ENCODE data around the gene CCDC138. TPM values are rescaled to one million over a fixed set of nuclear protein-coding genes. Genes with fewer than 3 reads are reported as not detected.

The CCDC138 gene
- total RNA-seq, 1 donor from 2014 or later, result 4.5 TPM

- Histone ChIP-seq H3K27ac (no peak overlapping the region), H3K9me3 (peaks cover 4% of the 10 kb centered on the region), H3K4me1 (no peaks in the 10 kb centered on the region), H3K4me3 (no peak overlapping the region), H3K27me3 (ENCODE audit: low read depth) (no peaks in the 10 kb centered on the region), H3K36me3 (no peaks in the 10 kb centered on the region)
- no peak for ATAC-seq
- no peak for DNase-seq
- intact Hi-C loops (cut with DNase I), result no loop called here
- no peak for TF ChIP-seq CTCF (IDR thresholded peaks at IDR 0.05)
Measured at GRCh38 chr2:108833219-108833618, 46.6 kb downstream of the CCDC138 start.

- Histone ChIP-seq H3K27me3 (ENCODE audit: low read depth) (no peaks in the 10 kb centered on the region), H3K9me3 (peaks cover 9% of the 10 kb centered on the region), H3K4me1 (no peaks in the 10 kb centered on the region), H3K36me3 (no peaks in the 10 kb centered on the region), H3K27ac (no peak overlapping the region), H3K4me3 (no peak overlapping the region)
- DNase-seq (no peak), ATAC-seq (no peak)
- no peak for TF ChIP-seq CTCF (IDR thresholded peaks at IDR 0.05)
- intact Hi-C loops (cut with DNase I), result no loop called here
Measured at GRCh38 chr2:108834620-108835019, 48.0 kb downstream of the CCDC138 start.

GRCh38 chr2:108835040-108835439 lies 48.5 kb downstream of the CCDC138 start:
- no peaks in the 10 kb centered on the region for H3K27me3 ChIP-seq (ENCODE audit: low read depth)
- no peak for TF ChIP-seq CTCF (IDR thresholded peaks at IDR 0.05)
- intact Hi-C loops (cut with DNase I), result no loop called here
- no peak for DNase-seq
- H3K27ac ChIP-seq, result no peak overlapping the region
- H3K4me3 ChIP-seq, result no peak overlapping the region
- H3K36me3 ChIP-seq, result no peaks in the 10 kb centered on the region
- no peak for ATAC-seq
- no peaks in the 10 kb centered on the region for H3K4me1 ChIP-seq
- peaks cover 9% of the 10 kb centered on the region for H3K9me3 ChIP-seq

GRCh38 chr2:108837198-108837597 lies 50.6 kb downstream of the CCDC138 start:
- intact Hi-C loops (cut with DNase I), result no loop called here
- DNase-seq, result no peak
- TF ChIP-seq CTCF (IDR thresholded peaks at IDR 0.05), result no peak
- Histone ChIP-seq H3K27me3 (ENCODE audit: low read depth) (no peaks in the 10 kb centered on the region), H3K4me3 (no peak overlapping the region), H3K9me3 (peaks cover 9% of the 10 kb centered on the region), H3K27ac (no peak overlapping the region), H3K4me1 (no peaks in the 10 kb centered on the region), H3K36me3 (no peaks in the 10 kb centered on the region)
- no peak for ATAC-seq

DNA sequence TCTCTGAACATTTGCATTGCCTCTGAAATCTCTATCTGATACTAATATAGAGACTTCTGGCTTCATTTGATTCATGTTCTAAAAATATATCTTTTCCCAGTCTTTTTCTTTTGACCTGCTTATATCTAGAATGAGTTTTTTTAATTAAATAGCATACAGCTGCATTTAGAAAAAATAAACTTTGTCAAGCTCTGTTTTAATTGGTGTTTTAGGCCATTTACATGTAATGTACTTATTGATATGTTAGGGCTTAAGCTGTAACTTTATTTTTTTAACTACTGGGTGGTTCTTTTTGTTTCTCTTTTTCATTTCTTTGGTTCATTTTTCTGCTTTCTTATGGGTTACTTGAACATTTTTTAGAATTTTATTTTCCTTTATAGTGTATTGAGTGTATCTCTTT lies 54.9 kb downstream of the CCDC138 start:
- Histone ChIP-seq H3K9me3 (peaks cover 9% of the 10 kb centered on the region), H3K27me3 (ENCODE audit: low read depth) (no peaks in the 10 kb centered on the region), H3K27ac (no peak overlapping the region), H3K4me3 (no peak overlapping the region), H3K4me1 (no peaks in the 10 kb centered on the region), H3K36me3 (no peaks in the 10 kb centered on the region)
- DNase-seq (no peak), ATAC-seq (no peak)
- no peak for TF ChIP-seq CTCF (IDR thresholded peaks at IDR 0.05)
- intact Hi-C loops (cut with DNase I), result no loop called here

DNA sequence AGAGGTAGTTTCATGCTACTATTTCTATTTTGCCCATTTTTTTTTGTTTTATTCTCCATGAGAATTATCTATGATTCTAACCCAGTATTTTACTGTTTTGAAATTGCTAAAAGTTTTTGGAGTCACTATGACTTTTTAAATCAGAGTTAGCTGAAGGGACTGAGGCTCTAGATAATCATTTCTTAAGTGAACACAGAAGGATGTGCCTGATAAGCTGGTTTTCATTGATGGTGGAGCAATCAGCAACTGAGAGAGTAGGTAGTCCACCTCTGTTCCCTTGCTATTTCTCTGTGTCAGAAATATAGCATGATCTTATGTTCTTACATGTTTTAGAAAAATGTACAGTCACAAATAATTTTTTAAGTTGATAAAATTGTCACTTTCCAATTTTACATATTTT lies 59.4 kb downstream of the CCDC138 start:
- no peaks in the 10 kb centered on the region for H3K27me3 ChIP-seq (ENCODE audit: low read depth)
- intact Hi-C loops (cut with DNase I), result no loop called here
- H3K4me3 ChIP-seq, result no peak overlapping the region
- no peak for TF ChIP-seq CTCF (IDR thresholded peaks at IDR 0.05)
- no peaks in the 10 kb centered on the region for H3K36me3 ChIP-seq
- no peak overlapping the region for H3K27ac ChIP-seq
- no peak for DNase-seq
- H3K9me3 ChIP-seq, result no peaks in the 10 kb centered on the region
- no peaks in the 10 kb centered on the region for H3K4me1 ChIP-seq
- no peak for ATAC-seq
